Measurements from ENCODE around the gene NPVF. TPM values are rescaled to one million over a fixed set of nuclear protein-coding genes. Genes with fewer than 3 reads are reported as not detected.

Gene NPVF
- total and polyA plus RNA-seq, 7 experiments from 2014 or later, result not detected

DNA sequence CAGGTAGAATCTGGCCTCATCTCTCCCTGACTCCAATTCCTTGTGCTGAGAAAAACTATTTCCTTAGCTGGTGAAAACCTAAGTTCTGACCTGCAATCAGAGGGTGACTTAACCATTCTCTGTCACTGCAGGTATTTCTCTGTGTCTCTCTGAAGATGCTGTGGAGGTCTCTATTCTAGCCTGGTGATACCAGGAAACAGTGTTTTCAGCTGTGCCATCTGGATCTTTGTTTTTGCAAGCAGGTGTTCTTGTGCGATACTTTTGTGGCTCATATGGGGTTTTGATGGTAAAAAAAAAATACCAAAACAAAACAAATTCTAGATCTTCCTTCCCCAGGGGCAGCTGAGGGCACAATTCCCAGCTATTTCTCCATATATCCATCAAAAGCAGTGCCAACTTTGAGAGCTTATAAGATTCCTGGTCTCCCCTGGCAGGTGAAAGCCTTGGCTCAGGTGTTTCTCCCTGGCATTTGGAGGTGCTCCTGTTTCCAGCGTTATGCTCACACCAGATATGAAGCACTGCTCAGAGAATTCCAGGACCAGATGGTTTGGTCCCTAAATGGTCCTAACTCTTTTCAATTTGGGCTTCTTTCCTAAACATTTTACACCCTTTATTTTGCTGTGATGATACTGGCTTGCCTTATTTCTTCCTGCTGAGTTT is 9.9 kb upstream of the NPVF start:
- no peak for DNase-seq
- no peaks in the 10 kb centered on the region for H3K27me3 ChIP-seq (ENCODE audit: control insufficient read depth in 2 of 2, insufficient read depth in 2 of 2, low read length in 2 of 2)
- Mint-ChIP-seq H3K27me3 (peaks cover 0 to 31% (median 9%) of the 10 kb centered on the region in 5 donors), H3K4me3 (no peak overlapping the region), H3K4me1 (no peaks in the 10 kb centered on the region), H3K9me3 (no peaks in the 10 kb centered on the region), H3K27ac (no peak overlapping the region), H3K36me3 (no peaks in the 10 kb centered on the region)
- H3K4me1 ChIP-seq (ENCODE audit: control insufficient read depth in 2 of 2, insufficient read depth in 2 of 2, low read length in 2 of 2), result no peaks in the 10 kb centered on the region
- no peak overlapping the region for H3K27ac ChIP-seq (ENCODE audit: low read depth, low read length)
- intact Hi-C loops (cut with micrococcal nuclease), result no loop called here
- CTCF ChIA-PET, result no interaction called here
- H3K9me3 ChIP-seq (ENCODE audit: control insufficient read depth in 2 of 3, low read length in 3 of 3), result no peaks in the 10 kb centered on the region
- ATAC-seq, result no peak
- POLR2A ChIA-PET, result no interaction called here
- no peak overlapping the region for H3K4me3 ChIP-seq (ENCODE audit: low read length)
- no peaks in the 10 kb centered on the region for H3K36me3 ChIP-seq (ENCODE audit: control insufficient read depth in 2 of 3, insufficient read depth in 3 of 3, low read length in 3 of 3)

DNA sequence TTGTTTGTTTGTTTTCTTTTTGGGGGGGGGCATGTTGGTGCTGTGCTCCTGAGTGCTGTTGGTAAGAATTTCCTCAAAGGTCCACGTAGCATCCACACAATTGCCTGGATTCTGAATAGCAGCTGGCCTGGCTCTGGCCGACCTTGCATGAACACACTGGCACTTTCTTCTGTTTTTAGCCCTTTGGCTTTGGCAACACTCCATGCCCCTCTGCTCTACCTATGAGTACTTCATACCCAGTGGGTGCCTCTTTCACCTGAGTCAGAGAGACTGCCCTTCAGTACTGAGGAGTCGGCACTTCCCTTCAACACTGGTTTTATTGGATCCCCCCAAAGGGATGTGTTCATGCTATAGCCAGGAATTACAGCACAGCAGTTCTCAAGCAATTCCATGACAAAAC is 7.2 kb upstream of the NPVF start:
- POLR2A ChIA-PET, result interaction anchor here (0.9 kb wide), 1 partner anchor 8 kb away, joined by 4 read pairs; no protein-coding TSS in a partner anchor
- no peak overlapping the region for H3K4me3 Mint-ChIP-seq
- DNase-seq, result no peak
- no peak overlapping the region for H3K27ac Mint-ChIP-seq
- H3K4me3 ChIP-seq (ENCODE audit: low read length), result no peak overlapping the region
- no peaks in the 10 kb centered on the region for H3K36me3 ChIP-seq (ENCODE audit: control insufficient read depth in 2 of 3, insufficient read depth in 3 of 3, low read length in 3 of 3)
- no peak overlapping the region for H3K27ac ChIP-seq (ENCODE audit: low read depth, low read length)
- CTCF ChIA-PET, result interaction anchor here (1.4 kb wide), 1 partner anchor 19 kb away, joined by 3 read pairs; no protein-coding TSS in a partner anchor
- intact Hi-C loops (cut with micrococcal nuclease), result no loop called here
- peaks cover 0 to 10% (median 0%) of the 10 kb centered on the region in 11 donors for H3K9me3 Mint-ChIP-seq
- ATAC-seq, result no peak
- no peaks in the 10 kb centered on the region for H3K4me1 Mint-ChIP-seq
- peaks cover 10 to 33% (median 16%) of the 10 kb centered on the region in 5 donors for H3K27me3 Mint-ChIP-seq
- no peaks in the 10 kb centered on the region for H3K4me1 ChIP-seq (ENCODE audit: control insufficient read depth in 2 of 2, insufficient read depth in 2 of 2, low read length in 2 of 2)
- H3K36me3 Mint-ChIP-seq, result no peaks in the 10 kb centered on the region
- no peaks in the 10 kb centered on the region for H3K9me3 ChIP-seq (ENCODE audit: control insufficient read depth in 2 of 3, low read length in 3 of 3)
- no peaks in the 10 kb centered on the region for H3K27me3 ChIP-seq (ENCODE audit: control insufficient read depth in 2 of 2, insufficient read depth in 2 of 2, low read length in 2 of 2)

GRCh38 chr7:25234336-25234735 is 6.0 kb upstream of the NPVF start:
- DNase-seq, result no peak
- H3K27ac Mint-ChIP-seq, result no peak overlapping the region
- POLR2A ChIA-PET, result no interaction called here
- H3K4me1 Mint-ChIP-seq, result no peaks in the 10 kb centered on the region
- Histone ChIP-seq H3K4me3 (ENCODE audit: low read length) (no peak overlapping the region), H3K27me3 (ENCODE audit: control insufficient read depth in 2 of 2, insufficient read depth in 2 of 2, low read length in 2 of 2) (no peaks in the 10 kb centered on the region), H3K36me3 (ENCODE audit: control insufficient read depth in 2 of 3, insufficient read depth in 3 of 3, low read length in 3 of 3) (no peaks in the 10 kb centered on the region), H3K9me3 (ENCODE audit: control insufficient read depth in 2 of 3, low read length in 3 of 3) (no peaks in the 10 kb centered on the region), H3K4me1 (ENCODE audit: control insufficient read depth in 2 of 2, insufficient read depth in 2 of 2, low read length in 2 of 2) (no peaks in the 10 kb centered on the region), H3K27ac (ENCODE audit: low read depth, low read length) (no peak overlapping the region)
- peaks cover 0 to 10% (median 0%) of the 10 kb centered on the region in 11 donors for H3K9me3 Mint-ChIP-seq
- no peak for ATAC-seq
- H3K27me3 Mint-ChIP-seq, result peaks cover 12 to 33% (median 22%) of the 10 kb centered on the region in 5 donors
- H3K36me3 Mint-ChIP-seq, result no peaks in the 10 kb centered on the region
- intact Hi-C loops (cut with micrococcal nuclease), result no loop called here
- CTCF ChIA-PET, result no interaction called here
- H3K4me3 Mint-ChIP-seq, result no peak overlapping the region

DNA sequence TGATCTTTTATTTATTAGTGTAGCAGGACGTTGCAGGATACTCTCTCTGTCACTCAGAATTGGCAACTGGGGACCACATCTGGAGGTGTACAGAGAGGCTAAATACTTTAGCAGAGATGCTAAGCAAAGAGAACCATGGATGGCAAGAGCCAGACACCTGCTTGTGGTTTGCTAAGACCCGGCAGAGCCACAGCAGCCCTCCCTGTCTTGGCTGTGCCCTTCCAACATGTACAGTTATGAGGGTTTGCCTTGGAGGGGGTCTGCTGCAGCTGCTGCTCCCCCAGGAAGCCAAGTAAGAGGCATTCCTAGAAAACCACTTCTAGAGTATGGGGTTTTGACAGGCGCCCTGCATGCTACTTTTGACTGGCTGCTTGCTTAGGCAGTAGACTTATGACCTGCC is 5.1 kb downstream of the NPVF start:
- POLR2A ChIA-PET, result no interaction called here
- no peaks in the 10 kb centered on the region for H3K36me3 Mint-ChIP-seq
- intact Hi-C loops (cut with micrococcal nuclease), result no loop called here
- Histone ChIP-seq H3K9me3 (ENCODE audit: control insufficient read depth in 2 of 3, low read length in 3 of 3) (no peaks in the 10 kb centered on the region), H3K27me3 (ENCODE audit: control insufficient read depth in 2 of 2, insufficient read depth in 2 of 2, low read length in 2 of 2) (no peaks in the 10 kb centered on the region), H3K4me1 (ENCODE audit: control insufficient read depth in 2 of 2, insufficient read depth in 2 of 2, low read length in 2 of 2) (no peaks in the 10 kb centered on the region), H3K27ac (ENCODE audit: low read depth, low read length) (no peak overlapping the region), H3K36me3 (ENCODE audit: control insufficient read depth in 2 of 3, insufficient read depth in 3 of 3, low read length in 3 of 3) (no peaks in the 10 kb centered on the region), H3K4me3 (ENCODE audit: low read length) (no peak overlapping the region)
- H3K27ac Mint-ChIP-seq, result no peak overlapping the region
- no peak for ATAC-seq
- peaks cover 37 to 50% (median 41%) of the 10 kb centered on the region in 5 donors for H3K27me3 Mint-ChIP-seq
- CTCF ChIA-PET, result no interaction called here
- no peak overlapping the region for H3K4me3 Mint-ChIP-seq
- no peaks in the 10 kb centered on the region for H3K9me3 Mint-ChIP-seq
- no peak for DNase-seq
- H3K4me1 Mint-ChIP-seq, result no peaks in the 10 kb centered on the region

DNA sequence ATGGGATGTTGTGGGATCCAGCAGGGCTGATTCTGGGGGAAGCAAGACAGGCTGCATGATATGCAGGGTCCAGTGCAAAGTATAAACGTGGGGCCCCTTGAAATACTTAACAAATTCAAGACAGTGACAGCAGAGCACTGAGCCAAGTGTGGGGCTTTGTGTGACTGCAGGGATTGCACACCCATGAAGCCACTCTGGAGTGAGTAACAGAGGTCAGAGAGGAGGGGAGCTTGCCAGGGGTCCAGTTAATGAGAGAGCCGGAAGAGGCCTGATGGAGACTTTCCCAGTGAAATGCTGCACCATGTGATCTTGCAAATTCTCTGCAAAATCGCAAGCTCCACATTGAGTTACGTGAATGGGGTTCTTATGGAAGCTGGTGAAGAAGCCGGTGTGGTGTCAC is 5.6 kb downstream of the NPVF start:
- Histone ChIP-seq H3K27ac (ENCODE audit: low read depth, low read length) (no peak overlapping the region), H3K4me3 (ENCODE audit: low read length) (no peak overlapping the region), H3K27me3 (ENCODE audit: control insufficient read depth in 2 of 2, insufficient read depth in 2 of 2, low read length in 2 of 2) (no peaks in the 10 kb centered on the region), H3K4me1 (ENCODE audit: control insufficient read depth in 2 of 2, insufficient read depth in 2 of 2, low read length in 2 of 2) (no peaks in the 10 kb centered on the region), H3K36me3 (ENCODE audit: control insufficient read depth in 2 of 3, insufficient read depth in 3 of 3, low read length in 3 of 3) (no peaks in the 10 kb centered on the region), H3K9me3 (ENCODE audit: control insufficient read depth in 2 of 3, low read length in 3 of 3) (no peaks in the 10 kb centered on the region)
- Mint-ChIP-seq H3K9me3 (no peaks in the 10 kb centered on the region), H3K36me3 (no peaks in the 10 kb centered on the region), H3K27ac (no peak overlapping the region), H3K4me1 (no peaks in the 10 kb centered on the region), H3K27me3 (peaks cover 37 to 50% (median 42%) of the 10 kb centered on the region in 5 donors), H3K4me3 (no peak overlapping the region)
- POLR2A ChIA-PET, result no interaction called here
- no peak for DNase-seq
- ATAC-seq, result no peak
- intact Hi-C loops (cut with micrococcal nuclease), result no loop called here
- CTCF ChIA-PET, result no interaction called here

DNA sequence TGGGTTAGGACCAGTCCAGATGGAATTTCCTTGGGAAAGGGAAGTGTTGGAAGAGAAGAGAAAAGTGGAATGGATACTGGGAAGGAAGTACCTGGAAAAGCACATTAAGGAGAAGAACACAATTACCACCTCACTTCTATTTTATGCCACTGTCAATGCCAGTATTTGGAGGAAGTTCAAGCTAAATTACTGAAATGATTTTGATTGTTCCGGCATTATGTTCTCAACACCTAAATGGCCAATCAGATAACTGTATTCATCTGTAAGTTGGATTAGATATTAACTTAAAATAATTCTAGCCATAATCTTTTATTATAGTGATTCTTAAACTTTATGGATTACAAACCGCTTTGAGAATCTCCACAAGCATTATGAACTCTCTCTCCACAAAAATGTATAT is 7.3 kb downstream of the NPVF start:
- H3K4me1 ChIP-seq (ENCODE audit: control insufficient read depth in 2 of 2, insufficient read depth in 2 of 2, low read length in 2 of 2), result no peaks in the 10 kb centered on the region
- no peak for ATAC-seq

GRCh38 chr7:25218191-25218590 is 10.1 kb downstream of the NPVF start:
- H3K4me3 Mint-ChIP-seq, result no peak overlapping the region
- H3K9me3 ChIP-seq (ENCODE audit: control insufficient read depth in 2 of 3, low read length in 3 of 3), result no peaks in the 10 kb centered on the region
- H3K27ac ChIP-seq (ENCODE audit: low read depth, low read length), result no peak overlapping the region
- no peaks in the 10 kb centered on the region for H3K27me3 ChIP-seq (ENCODE audit: control insufficient read depth in 2 of 2, insufficient read depth in 2 of 2, low read length in 2 of 2)
- H3K27ac Mint-ChIP-seq, result no peak overlapping the region
- H3K4me1 Mint-ChIP-seq, result no peaks in the 10 kb centered on the region
- no peaks in the 10 kb centered on the region for H3K36me3 Mint-ChIP-seq
- no peak overlapping the region for H3K4me3 ChIP-seq (ENCODE audit: low read length)
- no peaks in the 10 kb centered on the region for H3K36me3 ChIP-seq (ENCODE audit: control insufficient read depth in 2 of 3, insufficient read depth in 3 of 3, low read length in 3 of 3)
- intact Hi-C loops (cut with micrococcal nuclease), result no loop called here
- DNase-seq (no peak), ATAC-seq (no peak)
- CTCF ChIA-PET, result no interaction called here
- H3K9me3 Mint-ChIP-seq, result no peaks in the 10 kb centered on the region
- POLR2A ChIA-PET, result no interaction called here
- peaks cover 19 to 39% (median 28%) of the 10 kb centered on the region in 5 donors for H3K27me3 Mint-ChIP-seq
- H3K4me1 ChIP-seq (ENCODE audit: control insufficient read depth in 2 of 2, insufficient read depth in 2 of 2, low read length in 2 of 2), result no peaks in the 10 kb centered on the region

More for the DNA sequence above, 7.3 kb downstream of the NPVF start:
- H3K4me1 Mint-ChIP-seq, result no peaks in the 10 kb centered on the region
- Histone ChIP-seq H3K9me3 (ENCODE audit: control insufficient read depth in 2 of 3, low read length in 3 of 3) (no peaks in the 10 kb centered on the region), H3K27ac (ENCODE audit: low read depth, low read length) (no peak overlapping the region), H3K27me3 (ENCODE audit: control insufficient read depth in 2 of 2, insufficient read depth in 2 of 2, low read length in 2 of 2) (no peaks in the 10 kb centered on the region), H3K36me3 (ENCODE audit: control insufficient read depth in 2 of 3, insufficient read depth in 3 of 3, low read length in 3 of 3) (no peaks in the 10 kb centered on the region), H3K4me3 (ENCODE audit: low read length) (no peak overlapping the region)
- H3K4me3 Mint-ChIP-seq, result no peak overlapping the region
- no peak overlapping the region for H3K27ac Mint-ChIP-seq
- no peaks in the 10 kb centered on the region for H3K9me3 Mint-ChIP-seq
- ChIA-PET CTCF (no interaction called here), POLR2A (no interaction called here)
- no peaks in the 10 kb centered on the region for H3K36me3 Mint-ChIP-seq
- intact Hi-C loops (cut with micrococcal nuclease), result no loop called here
- H3K27me3 Mint-ChIP-seq, result peaks cover 34 to 47% (median 40%) of the 10 kb centered on the region in 5 donors
- DNase-seq, result no peak
